Stimulated activated CD8-positive, alpha-beta memory T cell treated with anti-CD3 and anti-CD28 coated beads, Interleukin-4, amount 100 ng/mL, for 48 hours (primary cell): Measurements from ENCODE around the gene AKAP6.

Source experiments
- DNase-seq: peaks from one replicate; pipeline ENCODE4 v3.0.0-alpha.2; 2020

The AKAP6 gene

DNA sequence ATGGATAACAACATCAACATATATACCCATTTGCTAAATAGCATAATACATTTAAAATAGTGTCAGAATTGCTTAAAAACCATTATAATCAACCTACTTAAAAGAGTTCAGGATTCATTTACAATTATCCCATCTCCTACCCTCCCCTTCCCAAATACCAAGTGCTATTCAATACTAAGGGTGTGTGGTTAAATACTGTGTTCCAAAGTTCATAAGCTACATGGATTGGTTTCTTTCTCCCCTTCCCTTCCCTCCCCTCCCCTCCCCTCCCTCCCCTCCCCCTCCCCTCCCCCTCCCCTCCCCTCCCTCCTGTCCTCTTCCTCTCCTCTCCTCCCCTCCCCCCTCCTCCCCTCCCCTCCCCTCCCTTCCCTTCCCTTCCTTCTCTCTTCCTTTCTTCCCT is 512.6 kb downstream of the AKAP6 start:
- DNase-seq = no peak

DNA sequence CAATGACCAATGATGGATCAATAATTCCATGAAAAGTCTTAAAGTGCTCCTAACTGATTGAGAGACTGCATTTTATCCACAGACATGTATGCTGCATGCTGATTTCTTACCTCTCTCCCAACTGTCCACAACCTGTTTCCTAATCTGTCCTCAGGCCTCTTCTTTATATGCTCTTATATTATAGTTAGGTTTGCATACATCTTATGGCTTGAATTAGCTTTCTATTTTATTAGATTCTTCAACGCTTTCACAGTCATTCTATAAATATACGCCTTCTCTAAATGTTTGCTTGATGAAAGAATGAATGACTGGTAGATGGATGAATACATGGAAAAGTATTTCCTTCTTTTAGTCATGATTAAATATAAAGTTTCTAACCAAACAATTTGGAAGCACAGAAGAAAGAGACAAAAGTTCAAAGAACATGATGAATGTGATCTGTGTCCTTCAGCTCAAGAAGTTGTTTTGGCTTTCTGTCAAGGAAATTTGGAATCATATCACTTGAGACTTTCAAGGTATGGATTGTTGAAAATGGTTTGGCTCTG is 517.8 kb downstream of the AKAP6 start:
- DNase-seq = no peak

GRCh38 chr14:32847867-32848266 is 518.8 kb downstream of the AKAP6 start:
- no peak for DNase-seq

DNA sequence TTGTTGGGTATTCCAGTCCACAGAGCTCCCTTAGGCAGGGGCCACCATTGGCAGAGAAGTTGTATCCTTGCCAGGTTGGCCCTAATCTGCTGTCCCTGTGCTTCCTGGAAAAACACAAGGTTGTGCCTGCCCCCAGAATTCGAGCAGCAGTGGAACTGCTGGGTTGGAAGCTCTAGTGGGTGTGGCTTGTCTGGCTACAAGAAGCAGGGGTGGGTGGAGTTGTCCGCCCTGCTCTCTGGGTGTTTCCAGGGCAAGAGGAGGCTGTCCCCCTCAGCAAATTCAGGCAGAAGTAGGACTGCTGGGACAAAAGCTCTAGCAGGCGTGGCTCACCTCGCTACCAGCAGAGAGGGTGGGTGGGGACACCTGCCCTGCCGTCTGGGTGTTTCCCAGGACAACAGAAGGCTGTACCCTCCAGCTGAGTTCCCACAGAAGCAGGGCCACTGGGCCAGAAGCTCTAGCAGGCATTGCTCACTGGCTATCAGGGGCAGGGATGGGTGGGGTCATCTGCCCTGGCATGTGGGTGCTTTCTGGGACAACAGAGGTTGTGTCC is 536.8 kb downstream of the AKAP6 start:
- no peak for DNase-seq

GRCh38 chr14:32883188-32883587 is 554.1 kb downstream of the AKAP6 start:
- no peak for DNase-seq
